ENCODE results near the gene HLA-F. TPM values are rescaled to one million over a fixed set of nuclear protein-coding genes. Genes with fewer than 3 reads are reported as not detected.

The HLA-F gene
- total RNA-seq, 1 experiment from 2014 or later: 16.9 TPM

- CTCF ChIA-PET: interaction anchor here (0.6 to 3.8 kb wide), 9 partner anchors 11 to 238 kb away, joined by 3 to 18 read pairs (median 4); no protein-coding TSS in a partner anchor
- intact Hi-C loops (cut with micrococcal nuclease): no loop called here
- DNase-seq (ENCODE audit: unreplicated experiment): no peak
- H3K36me3 Mint-ChIP-seq (ENCODE audit: insufficient read depth, unreplicated experiment): no peaks in the 10 kb centered on the region
- no peaks in the 10 kb centered on the region for H3K9me3 Mint-ChIP-seq (ENCODE audit: unreplicated experiment)
- no peak overlapping the region for H3K4me3 Mint-ChIP-seq (ENCODE audit: unreplicated experiment)
- no peak overlapping the region for H3K27ac Mint-ChIP-seq (ENCODE audit: low read depth, unreplicated experiment)
- no peak for TF ChIP-seq CTCF (IDR thresholded peaks at IDR 0.05; ENCODE audit: unreplicated experiment)
- POLR2A ChIA-PET: interaction anchor here (0.7 to 1.1 kb wide), 2 partner anchors 11 to 53 kb away, joined by 4 to 6 read pairs; no protein-coding TSS in a partner anchor
- no peaks in the 10 kb centered on the region for H3K27me3 Mint-ChIP-seq (ENCODE audit: insufficient read depth, unreplicated experiment)
- no TSS peak for BruUV-seq (replicated peaks)
- peaks cover 5% of the 10 kb centered on the region for H3K4me1 Mint-ChIP-seq (ENCODE audit: insufficient read depth, unreplicated experiment)
These were observed 3.4 kb downstream of the HLA-F start for GRCh38 chr6:29726571-29727194.

GRCh38 chr6:29727637-29728036 lies 4.4 kb downstream of the HLA-F start:
- DNase-seq (ENCODE audit: unreplicated experiment): no peak
- H3K4me1 Mint-ChIP-seq (ENCODE audit: insufficient read depth, unreplicated experiment): peaks cover 4% of the 10 kb centered on the region
- intact Hi-C loops (cut with micrococcal nuclease): no loop called here
- H3K4me3 Mint-ChIP-seq (ENCODE audit: unreplicated experiment): no peak overlapping the region
- ChIA-PET POLR2A (no interaction called here), CTCF (interaction anchor here (1.0 to 3.8 kb wide), 9 partner anchors 11 to 107 kb away, joined by 3 to 18 read pairs (median 6); no protein-coding TSS in a partner anchor)
- H3K27ac Mint-ChIP-seq (ENCODE audit: low read depth, unreplicated experiment): no peak overlapping the region
- H3K36me3 Mint-ChIP-seq (ENCODE audit: insufficient read depth, unreplicated experiment): no peaks in the 10 kb centered on the region
- no peaks in the 10 kb centered on the region for H3K9me3 Mint-ChIP-seq (ENCODE audit: unreplicated experiment)
- H3K27me3 Mint-ChIP-seq (ENCODE audit: insufficient read depth, unreplicated experiment): no peaks in the 10 kb centered on the region
- no TSS peak for BruUV-seq (replicated peaks)
- no peak for TF ChIP-seq CTCF (IDR thresholded peaks at IDR 0.05; ENCODE audit: unreplicated experiment)

- Mint-ChIP-seq H3K4me3 (ENCODE audit: unreplicated experiment) (no peak overlapping the region), H3K27me3 (ENCODE audit: insufficient read depth, unreplicated experiment) (no peaks in the 10 kb centered on the region), H3K4me1 (ENCODE audit: insufficient read depth, unreplicated experiment) (no peaks in the 10 kb centered on the region), H3K36me3 (ENCODE audit: insufficient read depth, unreplicated experiment) (no peaks in the 10 kb centered on the region), H3K27ac (ENCODE audit: low read depth, unreplicated experiment) (no peak overlapping the region), H3K9me3 (ENCODE audit: unreplicated experiment) (no peaks in the 10 kb centered on the region)
- TF ChIP-seq CTCF (IDR thresholded peaks at IDR 0.05; ENCODE audit: unreplicated experiment): no peak
- ChIA-PET CTCF (interaction anchor here (0.6 to 3.8 kb wide), 8 partner anchors 10 to 106 kb away, joined by 3 to 18 read pairs (median 10); no protein-coding TSS in a partner anchor), POLR2A (no interaction called here)
- intact Hi-C loops (cut with micrococcal nuclease): no loop called here
- no TSS peak for BruUV-seq (replicated peaks)
- DNase-seq (ENCODE audit: unreplicated experiment): no peak
These were observed 5.1 kb downstream of the HLA-F start for GRCh38 chr6:29728173-29728874.

GRCh38 chr6:29728875-29729270 lies 5.6 kb downstream of the HLA-F start:
- Mint-ChIP-seq H3K27ac (ENCODE audit: low read depth, unreplicated experiment) (no peak overlapping the region), H3K4me1 (ENCODE audit: insufficient read depth, unreplicated experiment) (peaks cover 3% of the 10 kb centered on the region), H3K36me3 (ENCODE audit: insufficient read depth, unreplicated experiment) (no peaks in the 10 kb centered on the region), H3K4me3 (ENCODE audit: unreplicated experiment) (no peak overlapping the region), H3K9me3 (ENCODE audit: unreplicated experiment) (no peaks in the 10 kb centered on the region), H3K27me3 (ENCODE audit: insufficient read depth, unreplicated experiment) (no peaks in the 10 kb centered on the region)
- DNase-seq (ENCODE audit: unreplicated experiment): no peak
- TF ChIP-seq CTCF (IDR thresholded peaks at IDR 0.05; ENCODE audit: unreplicated experiment): no peak
- ChIA-PET CTCF (interaction anchor here (0.7 to 3.3 kb wide), 4 partner anchors 21 to 76 kb away, joined by 3 to 15 read pairs (median 8); no protein-coding TSS in a partner anchor), POLR2A (no interaction called here)
- BruUV-seq (replicated peaks): no TSS peak
- intact Hi-C loops (cut with micrococcal nuclease): no loop called here
